Thyroid gland (tissue), 4 donors: Measurements from ENCODE around the gene TMCC2.

Experiments
- CTCF ChIP-seq, 6 experiments: fragments of 200-600 bp in 3 of 6; fragments of 450-650 bp in 3 of 6; sonication (generic) in 3 of 6; IDR thresholded peaks; one replicate each; pipeline ENCODE4 v1.5.1; 2016 to 2019; ENCODE audit warnings: antibody characterized with exemption in 6 of 6, mild to moderate bottlenecking in 2 of 6, inconsistent platforms in 1 of 6, moderate library complexity in 1 of 6
- POLR2A ChIP-seq, 2 donors: fragments of 450-650 bp; IDR thresholded peaks; one replicate each; pipeline ENCODE4 v1.6.1; 2017; ENCODE audit warnings: antibody characterized with exemption in 2 of 2, mild to moderate bottlenecking in 2 of 2, moderate library complexity in 1 of 2

GRCh38 chr1:205298191-205298994 is 70.6 kb downstream of the TMCC2 start:
- TF ChIP-seq CTCF (IDR thresholded peaks at IDR 0.05) (no peak), POLR2A (IDR thresholded peaks at IDR 0.05) (peak in 1 of 2 donors; percentile 58)
